GM13976 (cell line): ENCODE data around the gene DIPK1A.

Experiments
- DNase-seq: peaks from one replicate; pipeline ENCODE4 v3.0.0; 2012; ENCODE audit warnings: low spot score
- in situ Hi-C: fragments of 300-500 bp; cut with MboI; formaldehyde crosslinking; loops from one replicate; pipeline ENCODE4 v1.12.0; 2022; ENCODE audit warnings: low sequenced_read_pairs, mixed read lengths, inconsistent platforms; ENCODE audit not compliant: unreplicated experiment
- TF ChIP-seq, protein P1 (sequence below): IDR thresholded peaks from 2 replicates; pipeline ENCODE4 v1.5.1; 2012; ENCODE audit warnings: borderline replicate concordance, mild to moderate bottlenecking; ENCODE audit not compliant: insufficient read depth; ENCODE audit errors: extremely low read depth, missing control alignments, control extremely low read depth

DIPK1A gene

DNA sequence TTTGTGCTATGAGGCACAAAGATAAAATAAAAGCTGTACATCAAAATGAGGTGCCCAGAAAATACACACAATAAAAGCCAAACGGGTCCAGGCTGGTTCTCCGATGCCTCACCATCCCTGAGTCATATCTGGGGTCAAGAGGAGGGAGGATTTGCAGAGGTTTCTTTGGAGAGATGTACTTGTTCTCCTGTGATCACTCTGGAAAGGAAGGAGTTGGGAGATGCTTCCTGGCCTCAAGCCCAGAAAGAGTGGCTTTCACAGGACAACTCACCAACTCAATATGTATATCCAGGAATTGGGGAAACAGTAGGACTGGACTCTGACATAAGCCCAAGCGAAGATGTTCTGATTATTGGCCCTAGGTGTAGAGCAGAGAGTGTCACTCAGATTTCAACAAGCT, 51.9 kb downstream of the DIPK1A start:
- in situ Hi-C loops, result no loop called here
- TF ChIP-seq, protein P1, sequence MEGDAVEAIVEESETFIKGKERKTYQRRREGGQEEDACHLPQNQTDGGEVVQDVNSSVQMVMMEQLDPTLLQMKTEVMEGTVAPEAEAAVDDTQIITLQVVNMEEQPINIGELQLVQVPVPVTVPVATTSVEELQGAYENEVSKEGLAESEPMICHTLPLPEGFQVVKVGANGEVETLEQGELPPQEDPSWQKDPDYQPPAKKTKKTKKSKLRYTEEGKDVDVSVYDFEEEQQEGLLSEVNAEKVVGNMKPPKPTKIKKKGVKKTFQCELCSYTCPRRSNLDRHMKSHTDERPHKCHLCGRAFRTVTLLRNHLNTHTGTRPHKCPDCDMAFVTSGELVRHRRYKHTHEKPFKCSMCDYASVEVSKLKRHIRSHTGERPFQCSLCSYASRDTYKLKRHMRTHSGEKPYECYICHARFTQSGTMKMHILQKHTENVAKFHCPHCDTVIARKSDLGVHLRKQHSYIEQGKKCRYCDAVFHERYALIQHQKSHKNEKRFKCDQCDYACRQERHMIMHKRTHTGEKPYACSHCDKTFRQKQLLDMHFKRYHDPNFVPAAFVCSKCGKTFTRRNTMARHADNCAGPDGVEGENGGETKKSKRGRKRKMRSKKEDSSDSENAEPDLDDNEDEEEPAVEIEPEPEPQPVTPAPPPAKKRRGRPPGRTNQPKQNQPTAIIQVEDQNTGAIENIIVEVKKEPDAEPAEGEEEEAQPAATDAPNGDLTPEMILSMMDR, result no peak
- DNase-seq, result no peak

DNA sequence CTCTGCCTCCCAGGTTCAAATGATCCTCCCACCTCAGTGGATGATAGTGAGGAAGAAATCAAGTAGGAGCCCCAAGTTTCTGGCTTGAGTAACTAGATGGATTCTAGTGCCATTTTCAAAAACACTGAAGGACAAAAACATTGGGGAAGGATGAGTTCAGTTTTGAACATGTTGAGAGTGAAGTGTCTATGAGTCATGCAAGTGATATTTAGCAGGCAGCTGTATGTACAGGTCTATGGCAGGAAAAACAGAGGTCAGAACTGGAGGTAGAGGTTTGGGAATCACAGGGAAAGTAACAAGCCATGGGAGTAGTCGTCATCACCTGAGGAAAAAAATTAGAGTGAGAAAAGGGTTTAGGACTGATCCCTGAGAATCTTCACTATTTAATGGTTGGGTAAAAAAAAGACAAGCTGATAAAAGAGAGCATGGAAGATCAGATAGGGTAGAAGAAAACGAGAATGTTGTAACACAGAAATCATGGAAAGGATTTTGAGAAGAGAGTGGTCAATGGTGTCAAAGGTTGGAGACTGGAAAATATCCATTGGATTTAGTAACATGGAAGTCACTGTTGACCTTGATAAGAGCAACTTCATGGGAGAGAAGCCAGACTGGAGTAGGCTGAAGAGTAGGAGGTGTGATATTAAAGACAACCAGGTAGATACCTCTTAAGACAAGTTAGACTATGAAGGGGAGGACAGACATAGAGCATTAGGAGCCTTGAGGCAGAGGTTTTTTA, 53.1 kb downstream of the DIPK1A start:
- in situ Hi-C loops, result no loop called here
- no peak for DNase-seq
- TF ChIP-seq, protein P1, result no peak

- TF ChIP-seq, protein P1, result no peak
- DNase-seq, result no peak
- in situ Hi-C loops, result no loop called here
Measured at GRCh38 chr1:92903765-92904164, 57.5 kb downstream of the DIPK1A start.

DNA sequence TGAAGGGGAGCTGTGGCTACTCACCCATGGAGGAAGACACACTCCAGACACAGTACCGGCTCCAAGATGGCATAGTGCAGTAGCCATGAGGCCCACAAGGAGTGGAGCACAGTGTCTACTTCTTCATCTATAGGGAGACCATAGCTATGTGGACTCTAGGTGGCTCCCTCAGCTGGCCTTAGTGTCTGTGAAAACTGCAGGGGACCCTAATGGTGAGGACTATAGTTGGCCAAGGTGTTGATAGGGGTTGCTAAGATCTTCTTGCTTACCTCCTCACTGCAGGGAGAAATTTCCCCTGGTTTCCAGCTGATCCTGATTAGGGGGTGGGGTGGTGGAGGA, 58.9 kb downstream of the DIPK1A start:
- TF ChIP-seq, protein P1, result no peak
- in situ Hi-C loops, result no loop called here
- no peak for DNase-seq

- DNase-seq, result no peak
- in situ Hi-C loops, result no loop called here
- TF ChIP-seq, protein P1, result no peak
Measured at GRCh38 chr1:92901699-92902405, 59.4 kb downstream of the DIPK1A start.

DNA sequence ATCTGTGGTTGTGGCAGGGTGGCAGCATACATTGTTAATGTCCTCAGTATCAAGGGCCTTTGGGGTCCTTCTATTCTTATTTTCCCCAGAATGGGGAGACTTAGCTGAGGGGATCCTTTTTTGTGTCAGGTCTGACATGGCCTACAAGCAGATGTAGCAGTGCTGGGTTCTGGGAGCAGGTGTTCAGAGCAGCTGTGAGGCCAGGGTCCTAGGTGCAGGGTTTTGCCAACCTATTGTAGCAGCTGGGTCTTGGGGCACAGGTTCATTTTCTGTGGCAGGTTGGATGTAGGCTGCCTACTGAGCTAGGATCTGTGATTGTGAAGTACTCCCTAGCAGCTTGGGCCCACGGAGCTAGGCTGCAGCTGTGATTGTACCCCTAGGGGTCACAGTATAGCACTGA, 60.1 kb downstream of the DIPK1A start:
- TF ChIP-seq, protein P1, result no peak
- DNase-seq, result no peak
- in situ Hi-C loops, result no loop called here
